SK-N-SH (cell line): ENCODE data around the gene NME9. TPM values are rescaled to one million over a fixed set of nuclear protein-coding genes. Genes with fewer than 3 reads are reported as not detected.

ENCODE experiments used
- CTCF ChIA-PET: fragments of 300-600, 350-600 bp; formaldehyde crosslinking; extraction: SDS; loops from one replicate; lab custom pipeline; 2021; lab: Yijun Ruan, JAX
- POLR2A ChIA-PET: fragments of 350-600 bp; sonication (Branson Sonifier 250); formaldehyde crosslinking; extraction: SDS; loops from one replicate; lab custom pipeline; 2020; ENCODE audit warnings: antibody characterized with exemption, inconsistent platforms; lab: Yijun Ruan, JAX
- DNase-seq: peaks from one replicate; pipeline ENCODE4 v3.0.0; 2012
- H2AFZ ChIP-seq: fragments of 200-600 bp; sonication (generic); 2 replicates; pipeline ENCODE4 v1.8.1; 2016; ENCODE audit warnings: antibody characterized with exemption, mild to moderate bottlenecking, low read depth
- H3F3A ChIP-seq: fragments of 200-600 bp; sonication (generic); replicated peaks from 2 replicates; pipeline ENCODE3; 2016; ENCODE audit warnings: antibody characterized with exemption, mild to moderate bottlenecking; ENCODE audit not compliant: insufficient read depth
- H3K27ac ChIP-seq, 2 experiments: fragments of 200-500 bp in 1 of 2; fragments of 200-600 bp in 1 of 2; sonication (Bioruptor generic) in 1 of 2; sonication (generic), shearing (Covaris generic) in 1 of 2; 2 replicates each; pipeline versions ENCODE4 v1.5.1 to v1.6.1; 2014 to 2016; ENCODE audit warnings: low read depth in 2 of 2, inconsistent platforms in 1 of 2, low read length in 1 of 2, mild to moderate bottlenecking in 1 of 2, mixed read lengths in 1 of 2
- H3K27me3 ChIP-seq: fragments of 200-600 bp; sonication (generic), shearing (Covaris generic); 2 replicates; pipeline ENCODE4 v1.6.1; 2016; ENCODE audit warnings: mixed run types; ENCODE audit not compliant: insufficient read depth
- H3K36me3 ChIP-seq, 2 experiments: fragments of 200-500 bp in 1 of 2; fragments of 200-600 bp in 1 of 2; sonication (Bioruptor generic) in 1 of 2; sonication (generic) in 1 of 2; replicated peaks in 1 of 2; 2 replicates each; pipeline versions ENCODE3 to v1.5.1; 2014 to 2016; ENCODE audit warnings: low read length in 1 of 2, mild to moderate bottlenecking in 1 of 2; ENCODE audit not compliant: insufficient read depth in 2 of 2, control insufficient read depth in 1 of 2
- H3K4me1 ChIP-seq, 2 experiments: fragments of 200-500 bp in 1 of 2; fragments of 200-600 bp in 1 of 2; sonication (Bioruptor generic) in 1 of 2; sonication (generic), shearing (Covaris generic) in 1 of 2; 2 replicates each; pipeline versions ENCODE4 v1.5.1 to v1.6.1; 2014 to 2016; ENCODE audit warnings: low read depth in 1 of 2, low read length in 1 of 2, mixed run types in 1 of 2; ENCODE audit not compliant: insufficient read depth in 2 of 2, control insufficient read depth in 1 of 2
- H3K4me2 ChIP-seq: fragments of 200-600 bp; sonication (generic), shearing (Covaris generic); 2 replicates; pipeline ENCODE4 v1.6.1; 2017; ENCODE audit warnings: mixed run types
- H3K4me3 ChIP-seq, 2 experiments: fragments of 200-500 bp in 1 of 2; fragments of 200-600 bp in 1 of 2; sonication (Bioruptor generic) in 1 of 2; sonication (generic), shearing (Covaris generic) in 1 of 2; 2 replicates each; pipeline versions ENCODE4 v1.5.1 to v1.8.1; 2014 to 2016; ENCODE audit warnings: low read depth in 2 of 2, inconsistent platforms in 1 of 2, low read length in 1 of 2, mild to moderate bottlenecking in 1 of 2, mixed read lengths in 1 of 2, moderate library complexity in 1 of 2
- H3K79me2 ChIP-seq: fragments of 200-600 bp; sonication (generic); 2 replicates; pipeline ENCODE4 v1.8.1; 2017; ENCODE audit warnings: mild to moderate bottlenecking; ENCODE audit not compliant: insufficient read depth
- H3K9ac ChIP-seq: fragments of 200-600 bp; sonication (generic); 2 replicates; pipeline ENCODE4 v1.6.1; 2017; ENCODE audit warnings: mixed run types
- H3K9me2 ChIP-seq: fragments of 200-600 bp; sonication (generic); 2 replicates; pipeline ENCODE4 v1.6.1; 2017; ENCODE audit warnings: mixed run types
- H3K9me3 ChIP-seq: fragments of 200-600 bp; sonication (generic); 2 replicates; pipeline ENCODE4 v1.6.1; 2017; ENCODE audit warnings: mixed run types, mild to moderate bottlenecking, moderate library complexity
- H4K20me1 ChIP-seq: fragments of 200-600 bp; sonication (generic); 2 replicates; pipeline ENCODE4 v1.6.1; 2017; ENCODE audit warnings: mild to moderate bottlenecking, mixed run types; ENCODE audit not compliant: insufficient read depth
- GABPA ChIP-seq: IDR thresholded peaks from 2 replicates; pipeline ENCODE4 v1.4.0; 2012; ENCODE audit warnings: low read depth, mild to moderate bottlenecking
- WGBS: methylation state at CpG from one replicate; pipeline ENCODE4 v1.1.6; 2017; ENCODE audit warnings: low lambda C conversion rate; 5-methylcytosine and 5-hydroxymethylcytosine counted together
- polyA plus RNA-seq, 3 experiments: library from polyadenylated mRNA; depleted of rRNA; stranded (reverse); fragments of >200 nt; gene quantifications; 2 replicates each; pipeline ENCODE4 v1.2.3, GENCODE V29; 2012
- TF ChIP-seq, protein P1 (sequence below): fragments of 200-600 bp; sonication (generic); IDR thresholded peaks from 2 replicates; pipeline ENCODE4 v1.6.1; 2017; ENCODE audit warnings: antibody characterized with exemption, mild to moderate bottlenecking, moderate library complexity
- TF ChIP-seq, protein P2 (sequence below): IDR thresholded peaks from 2 replicates; pipeline ENCODE4 v1.6.1; 2012; ENCODE audit warnings: mild to moderate bottlenecking, low read depth, low read length, moderate library complexity
- TF ChIP-seq, protein P3 (sequence below): IDR thresholded peaks from 2 replicates; pipeline ENCODE4; 2012

Gene NME9
- polyA plus RNA-seq, 1 of the 3 experiments (the other 2 are of a cell fraction): 0.43 TPM

DNA sequence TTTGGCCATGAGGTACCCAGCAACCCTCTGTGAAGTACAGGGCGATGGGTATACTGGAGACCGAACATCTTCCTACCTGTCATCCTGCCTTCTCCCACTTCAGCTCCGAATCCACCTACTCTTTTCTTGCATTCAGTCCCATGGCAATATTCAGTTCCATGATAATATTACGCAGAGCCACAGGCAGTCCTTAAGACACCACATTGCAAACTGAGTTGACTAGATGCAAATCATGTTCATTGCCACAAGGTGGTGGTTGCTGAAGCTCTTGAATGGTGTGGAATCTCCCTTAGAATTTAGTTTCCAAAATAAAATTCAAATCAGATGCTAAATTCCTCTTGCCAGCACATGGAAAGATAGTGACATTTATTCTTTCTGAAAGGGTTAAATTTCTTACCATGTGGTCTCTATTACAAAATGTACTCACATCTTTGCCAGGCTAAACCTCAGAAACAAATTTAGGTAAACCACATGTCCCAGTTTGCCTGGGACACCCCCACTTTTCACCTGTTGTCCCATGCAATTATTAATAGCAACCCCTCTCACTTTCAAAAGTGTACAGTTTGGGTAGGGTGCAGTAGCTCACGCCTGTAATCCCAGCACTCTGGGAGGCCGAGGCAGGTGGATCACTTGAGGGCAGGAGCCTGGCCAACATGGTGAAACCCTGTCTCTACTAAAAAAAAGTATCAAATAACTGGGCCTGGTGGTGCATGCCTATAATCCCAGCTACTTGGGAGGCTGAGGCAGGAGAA is 1.7 kb upstream of the NME9 start:
- Histone ChIP-seq H3K4me2 (no peak overlapping the region), H3K4me1 (peaks cover 3 to 5% of the 10 kb centered on the region in 2 experiments; a peak in 2 of 4 replicates), H3K9me3 (no peaks in the 10 kb centered on the region), H3K9ac (no peak overlapping the region), H2AFZ (no peak overlapping the region), H3K27me3 (no peaks in the 10 kb centered on the region), H3K9me2 (no peaks in the 10 kb centered on the region), H3K4me3 (no peak overlapping the region), H3K79me2 (no peaks in the 10 kb centered on the region), H3F3A (peaks cover 7% of the 10 kb centered on the region), H3K36me3 (no peaks in the 10 kb centered on the region), H4K20me1 (no peaks in the 10 kb centered on the region), H3K27ac (no peak overlapping the region)
- ChIA-PET POLR2A (no interaction called here), CTCF (interaction anchor here (0.6 to 4.8 kb wide), 8 partner anchors 11 to 584 kb away, joined by 3 to 27 read pairs (median 4); partner anchors contain the start of gene MRAS)
- DNase-seq: no peak
- 84% methylated on average over 6 of the region's 6 CpGs for WGBS
- no peak for TF ChIP-seq GABPA
- TF ChIP-seq, protein P1, sequence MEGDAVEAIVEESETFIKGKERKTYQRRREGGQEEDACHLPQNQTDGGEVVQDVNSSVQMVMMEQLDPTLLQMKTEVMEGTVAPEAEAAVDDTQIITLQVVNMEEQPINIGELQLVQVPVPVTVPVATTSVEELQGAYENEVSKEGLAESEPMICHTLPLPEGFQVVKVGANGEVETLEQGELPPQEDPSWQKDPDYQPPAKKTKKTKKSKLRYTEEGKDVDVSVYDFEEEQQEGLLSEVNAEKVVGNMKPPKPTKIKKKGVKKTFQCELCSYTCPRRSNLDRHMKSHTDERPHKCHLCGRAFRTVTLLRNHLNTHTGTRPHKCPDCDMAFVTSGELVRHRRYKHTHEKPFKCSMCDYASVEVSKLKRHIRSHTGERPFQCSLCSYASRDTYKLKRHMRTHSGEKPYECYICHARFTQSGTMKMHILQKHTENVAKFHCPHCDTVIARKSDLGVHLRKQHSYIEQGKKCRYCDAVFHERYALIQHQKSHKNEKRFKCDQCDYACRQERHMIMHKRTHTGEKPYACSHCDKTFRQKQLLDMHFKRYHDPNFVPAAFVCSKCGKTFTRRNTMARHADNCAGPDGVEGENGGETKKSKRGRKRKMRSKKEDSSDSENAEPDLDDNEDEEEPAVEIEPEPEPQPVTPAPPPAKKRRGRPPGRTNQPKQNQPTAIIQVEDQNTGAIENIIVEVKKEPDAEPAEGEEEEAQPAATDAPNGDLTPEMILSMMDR: peak; percentile 32

DNA sequence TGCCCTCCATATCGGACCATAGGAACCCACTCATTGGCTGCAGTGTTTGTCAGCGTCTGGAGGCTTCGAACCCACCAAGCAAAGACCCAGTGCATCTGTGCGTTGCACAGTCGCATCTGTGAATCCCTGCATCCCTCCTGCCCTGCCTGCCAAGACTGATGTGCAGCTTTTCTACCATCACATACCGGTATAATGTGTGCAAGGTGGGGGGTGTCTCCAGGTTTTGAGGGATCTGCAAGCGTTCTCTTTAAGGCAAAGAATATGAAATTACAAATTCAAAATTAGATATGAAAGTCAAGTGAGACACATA is 288 bp upstream of the NME9 start:
- ChIA-PET CTCF (interaction anchor here (1.9 to 4.8 kb wide), 5 partner anchors 14 to 585 kb away, joined by 5 to 27 read pairs (median 11); partner anchors contain the start of gene MRAS), POLR2A (interaction anchor here (1.3 kb wide), 1 partner anchor 18 kb away, joined by 4 read pairs; the partner anchor contains the start of gene MRAS)
- H3K9me2 ChIP-seq: no peaks in the 10 kb centered on the region

More for the DNA sequence above, 288 bp upstream of the NME9 start:
- H3K4me3 ChIP-seq: peak overlapping the region; percentile 87
- no peaks in the 10 kb centered on the region for H3K36me3 ChIP-seq
- H3K4me2 ChIP-seq: peak overlapping the region; percentile 99
- TF ChIP-seq, protein P2, sequence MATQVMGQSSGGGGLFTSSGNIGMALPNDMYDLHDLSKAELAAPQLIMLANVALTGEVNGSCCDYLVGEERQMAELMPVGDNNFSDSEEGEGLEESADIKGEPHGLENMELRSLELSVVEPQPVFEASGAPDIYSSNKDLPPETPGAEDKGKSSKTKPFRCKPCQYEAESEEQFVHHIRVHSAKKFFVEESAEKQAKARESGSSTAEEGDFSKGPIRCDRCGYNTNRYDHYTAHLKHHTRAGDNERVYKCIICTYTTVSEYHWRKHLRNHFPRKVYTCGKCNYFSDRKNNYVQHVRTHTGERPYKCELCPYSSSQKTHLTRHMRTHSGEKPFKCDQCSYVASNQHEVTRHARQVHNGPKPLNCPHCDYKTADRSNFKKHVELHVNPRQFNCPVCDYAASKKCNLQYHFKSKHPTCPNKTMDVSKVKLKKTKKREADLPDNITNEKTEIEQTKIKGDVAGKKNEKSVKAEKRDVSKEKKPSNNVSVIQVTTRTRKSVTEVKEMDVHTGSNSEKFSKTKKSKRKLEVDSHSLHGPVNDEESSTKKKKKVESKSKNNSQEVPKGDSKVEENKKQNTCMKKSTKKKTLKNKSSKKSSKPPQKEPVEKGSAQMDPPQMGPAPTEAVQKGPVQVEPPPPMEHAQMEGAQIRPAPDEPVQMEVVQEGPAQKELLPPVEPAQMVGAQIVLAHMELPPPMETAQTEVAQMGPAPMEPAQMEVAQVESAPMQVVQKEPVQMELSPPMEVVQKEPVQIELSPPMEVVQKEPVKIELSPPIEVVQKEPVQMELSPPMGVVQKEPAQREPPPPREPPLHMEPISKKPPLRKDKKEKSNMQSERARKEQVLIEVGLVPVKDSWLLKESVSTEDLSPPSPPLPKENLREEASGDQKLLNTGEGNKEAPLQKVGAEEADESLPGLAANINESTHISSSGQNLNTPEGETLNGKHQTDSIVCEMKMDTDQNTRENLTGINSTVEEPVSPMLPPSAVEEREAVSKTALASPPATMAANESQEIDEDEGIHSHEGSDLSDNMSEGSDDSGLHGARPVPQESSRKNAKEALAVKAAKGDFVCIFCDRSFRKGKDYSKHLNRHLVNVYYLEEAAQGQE: no peak
- TF ChIP-seq, protein P3, sequence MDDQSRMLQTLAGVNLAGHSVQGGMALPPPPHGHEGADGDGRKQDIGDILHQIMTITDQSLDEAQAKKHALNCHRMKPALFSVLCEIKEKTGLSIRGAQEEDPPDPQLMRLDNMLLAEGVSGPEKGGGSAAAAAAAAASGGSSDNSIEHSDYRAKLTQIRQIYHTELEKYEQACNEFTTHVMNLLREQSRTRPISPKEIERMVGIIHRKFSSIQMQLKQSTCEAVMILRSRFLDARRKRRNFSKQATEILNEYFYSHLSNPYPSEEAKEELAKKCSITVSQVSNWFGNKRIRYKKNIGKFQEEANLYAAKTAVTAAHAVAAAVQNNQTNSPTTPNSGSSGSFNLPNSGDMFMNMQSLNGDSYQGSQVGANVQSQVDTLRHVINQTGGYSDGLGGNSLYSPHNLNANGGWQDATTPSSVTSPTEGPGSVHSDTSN: peak; percentile 71
- H3K79me2 ChIP-seq: no peaks in the 10 kb centered on the region
- 2% methylated on average over 6 of the region's 7 CpGs for WGBS
- peaks cover 7% of the 10 kb centered on the region for H3F3A ChIP-seq
- no peak for DNase-seq
- no peaks in the 10 kb centered on the region for H3K9me3 ChIP-seq
- no peaks in the 10 kb centered on the region for H4K20me1 ChIP-seq
- H3K9ac ChIP-seq: no peak overlapping the region
- H3K27me3 ChIP-seq: no peaks in the 10 kb centered on the region
- H3K27ac ChIP-seq: peak overlapping the region in 1 of 2 experiments; percentile 62; a peak in 1 of 4 replicates
- peaks cover 3 to 5% of the 10 kb centered on the region in 2 experiments; a peak in 2 of 4 replicates for H3K4me1 ChIP-seq
- peak overlapping the region; percentile 99 for H2AFZ ChIP-seq
